Upper lobe of left lung (tissue), 4 donors: ENCODE results near the gene LGR4.

Source experiments
- CTCF ChIP-seq, 6 experiments: fragments of 450-650 bp in 4 of 6; fragments of 200-600 bp in 2 of 6; sonication (generic) in 2 of 6; IDR thresholded peaks; one replicate each; pipeline ENCODE4 v1.5.1; 2016 to 2019; ENCODE audit warnings: antibody characterized with exemption in 6 of 6
- POLR2A ChIP-seq, 4 donors: fragments of 450-650 bp; IDR thresholded peaks; one replicate each; pipeline ENCODE4 v1.5.1; 2016 to 2017; ENCODE audit warnings: antibody characterized with exemption in 4 of 4, mild to moderate bottlenecking in 2 of 4
- POLR2AphosphoS5 ChIP-seq, 2 donors: sonication (generic); formaldehyde crosslinking; IDR thresholded peaks; one replicate each; pipeline ENCODE4 v1.5.1; 2017; ENCODE audit warnings: antibody characterized with exemption in 2 of 2

DNA sequence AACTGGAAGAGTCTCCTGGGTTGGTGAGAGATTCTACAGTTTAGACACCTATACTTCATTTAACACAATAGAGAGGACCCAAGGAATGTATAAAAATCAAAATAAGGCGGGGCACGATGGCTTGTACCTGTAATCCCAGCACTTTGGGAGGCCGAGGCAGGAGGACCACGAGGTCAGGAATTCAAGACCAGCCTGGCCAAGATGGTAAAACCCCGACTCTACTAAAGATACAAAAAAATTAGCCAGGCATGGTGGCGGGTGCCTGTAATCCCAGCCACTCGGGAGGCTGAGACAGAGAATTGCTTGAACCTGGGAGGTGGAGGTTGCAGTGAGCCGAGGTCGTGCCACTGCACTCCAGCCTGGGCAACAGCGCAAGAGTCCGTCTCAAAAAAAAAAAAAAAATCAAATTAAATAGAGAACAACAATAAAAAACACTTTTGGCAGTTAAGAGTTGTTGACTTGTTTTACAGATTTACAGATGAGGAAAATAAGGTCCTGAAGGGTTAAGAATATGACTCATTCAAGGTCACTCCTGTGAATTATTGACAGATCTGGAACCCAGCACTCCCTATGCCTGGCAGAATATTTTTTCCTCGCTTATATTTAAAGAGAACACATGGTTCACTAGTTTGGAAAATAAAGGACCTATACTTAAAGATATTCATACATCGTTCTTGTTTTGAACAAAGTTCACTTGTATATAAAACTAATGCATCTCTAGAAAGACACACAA lies 5.2 kb downstream of the LGR4 start:
- TF ChIP-seq CTCF (IDR thresholded peaks at IDR 0.05) = no peak
- no peak for TF ChIP-seq POLR2A (IDR thresholded peaks at IDR 0.05)
- TF ChIP-seq POLR2AphosphoS5 (IDR thresholded peaks at IDR 0.05) = no peak
